Pancreas (tissue), 10 donors: ENCODE measurements around the gene IZUMO1R. TPM values are rescaled to one million over a fixed set of nuclear protein-coding genes. Genes with fewer than 3 reads are reported as not detected.

ENCODE experiments used
- ATAC-seq, 4 donors: fragments of 200-7000 bp; cut with Tn5 transposase; one replicate each; pipeline versions ENCODE4 v1.8.0 to v1.9.1; 2020; ENCODE audit warnings: mild to moderate bottlenecking in 4 of 4, moderate library complexity in 4 of 4
- DNase-seq, 6 donors: peaks; one replicate each; pipeline ENCODE4 v3.0.0-alpha.2; 2020
- FAIRE-seq: peaks from 2 replicates; lab custom pipeline; 2012; peaks lifted over from hg19 to GRCh38; lab: Jason Lieb, UNC
- H3K27ac ChIP-seq, 4 donors: fragments of 200-600 bp; sonication (generic); 1 replicate in 3 of 4; 2 replicates in 1 of 4; pipeline versions ENCODE4 v1.5.0 to v1.8.0; 2020
- H3K27me3 ChIP-seq, 4 donors: fragments of 200-600 bp; one replicate each; pipeline ENCODE4 v1.8.0; 2021
- H3K36me3 ChIP-seq, 3 donors: fragments of 200-600 bp; sonication (generic) in 1 of 3; one replicate each; pipeline versions ENCODE4 v1.5.0 to v1.8.0; 2020 to 2021
- H3K4me1 ChIP-seq, 3 donors: fragments of 200-600 bp; one replicate each; pipeline ENCODE4 v1.8.0; 2021
- H3K4me3 ChIP-seq, 4 donors: fragments of 200-600 bp; sonication (generic) in 2 of 4; one replicate each; pipeline versions ENCODE4 v1.5.0 to v1.8.0; 2020 to 2021
- H3K9me3 ChIP-seq, 4 donors: fragments of 200-600 bp; one replicate each; pipeline ENCODE4 v1.8.0; 2021
- WGBS, 2 donors: extraction: QIAGEN DNeasy Blood & Tissue Kit; methylation state at CpG; one replicate each; pipeline ENCODE4 v1.1.7; 2013; 5-methylcytosine and 5-hydroxymethylcytosine counted together
- intact Hi-C, 3 donors: fragments of 100-400 bp; cut with DNase I; formaldehyde crosslinking; loops; one replicate each; pipeline versions ENCODE4 v1.11.1 to v1.14.2; 2022
- polyA plus RNA-seq, 2 donors: library from polyadenylated mRNA; stranded (reverse); fragments of 200-250 nt; gene quantifications; one replicate each; pipeline ENCODE4 v1.2.3, GENCODE V29; 2013
- total RNA-seq, 6 donors: library from RNA; stranded (reverse); fragmentation: NEBNext Ultra II Directional in 4 of 6; extraction: Animal tissue kit (Norgen Biotek cat#: 25700) in 4 of 6; gene quantifications; one replicate each; pipeline versions ENCODE4 v1.2.1 to v1.2.4, GENCODE V29; 2021 to 2023
- TF ChIP-seq, protein P1 (sequence below), 4 donors: fragments of 200-600 bp; sonication (generic) in 3 of 4; IDR thresholded peaks; one replicate each; pipeline versions ENCODE4 v1.5.0 to v1.8.0; 2021; ENCODE audit warnings: antibody characterized with exemption in 4 of 4
- donor health status: healthy with polysubstance abuse.
- donor health status: DM: no; HTN: no; CAD: no; lungs with moderate emphysema.
- donor health status: DM: no; HTN: no; CAD: no.
- donor health status: control.
- donor health status: control.
- donor health status: Bipolar disorder and iron deficiency.
- donor health status: DM: yes; HTN: yes; CAD: no.
- donor health status: DM: no; HTN: no; CAD: no.
- donor health status: DM: no; HTN: no; CAD: no.
- donor health status: DM: yes; HTN: yes; CAD: no.

Gene IZUMO1R
- total and polyA plus RNA-seq, 8 donors, result not detected

DNA sequence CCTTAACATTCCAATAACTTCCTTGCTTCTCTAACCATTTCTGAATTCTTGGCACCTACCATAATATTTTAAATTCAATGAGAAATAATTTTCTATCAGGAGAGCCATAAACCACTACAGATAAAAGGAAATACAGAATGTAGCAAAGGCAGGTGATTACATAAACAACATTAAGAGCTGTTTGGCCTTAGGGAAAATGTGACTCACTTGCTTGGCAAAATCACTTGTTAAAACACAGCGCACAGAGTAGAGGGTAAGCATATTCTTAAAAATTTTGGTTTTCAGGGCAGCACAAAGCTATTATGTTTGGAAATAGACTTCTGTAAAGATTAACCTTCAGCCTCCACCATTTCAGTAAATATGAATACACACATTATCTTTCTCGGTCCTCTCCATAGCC is 26.4 kb downstream of the IZUMO1R start:
- ATAC-seq (no peak), DNase-seq (no peak), FAIRE-seq (no peak)
- WGBS, 2 donors, result 86 to 89% methylated on average over 2 of the region's 2 CpGs
- TF ChIP-seq, protein P1, sequence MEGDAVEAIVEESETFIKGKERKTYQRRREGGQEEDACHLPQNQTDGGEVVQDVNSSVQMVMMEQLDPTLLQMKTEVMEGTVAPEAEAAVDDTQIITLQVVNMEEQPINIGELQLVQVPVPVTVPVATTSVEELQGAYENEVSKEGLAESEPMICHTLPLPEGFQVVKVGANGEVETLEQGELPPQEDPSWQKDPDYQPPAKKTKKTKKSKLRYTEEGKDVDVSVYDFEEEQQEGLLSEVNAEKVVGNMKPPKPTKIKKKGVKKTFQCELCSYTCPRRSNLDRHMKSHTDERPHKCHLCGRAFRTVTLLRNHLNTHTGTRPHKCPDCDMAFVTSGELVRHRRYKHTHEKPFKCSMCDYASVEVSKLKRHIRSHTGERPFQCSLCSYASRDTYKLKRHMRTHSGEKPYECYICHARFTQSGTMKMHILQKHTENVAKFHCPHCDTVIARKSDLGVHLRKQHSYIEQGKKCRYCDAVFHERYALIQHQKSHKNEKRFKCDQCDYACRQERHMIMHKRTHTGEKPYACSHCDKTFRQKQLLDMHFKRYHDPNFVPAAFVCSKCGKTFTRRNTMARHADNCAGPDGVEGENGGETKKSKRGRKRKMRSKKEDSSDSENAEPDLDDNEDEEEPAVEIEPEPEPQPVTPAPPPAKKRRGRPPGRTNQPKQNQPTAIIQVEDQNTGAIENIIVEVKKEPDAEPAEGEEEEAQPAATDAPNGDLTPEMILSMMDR (IDR thresholded peaks at IDR 0.05), result no peak
- no peaks in the 10 kb centered on the region for H3K4me1 ChIP-seq
- H3K9me3 ChIP-seq, result no peaks in the 10 kb centered on the region
- no peak overlapping the region for H3K27ac ChIP-seq
- no peaks in the 10 kb centered on the region for H3K27me3 ChIP-seq
- H3K36me3 ChIP-seq, result no peaks in the 10 kb centered on the region
- intact Hi-C loops, result no loop called here
- no peak overlapping the region for H3K4me3 ChIP-seq

- DNase-seq (no peak), FAIRE-seq (no peak), ATAC-seq (no peak)
- no peaks in the 10 kb centered on the region for H3K4me1 ChIP-seq
- intact Hi-C loops, result no loop called here
- H3K36me3 ChIP-seq, result no peaks in the 10 kb centered on the region
- peaks cover 0 to 4% (median 0%) of the 10 kb centered on the region in 4 donors for H3K27me3 ChIP-seq
- H3K27ac ChIP-seq, result no peak overlapping the region
- H3K9me3 ChIP-seq, result no peaks in the 10 kb centered on the region
- TF ChIP-seq, protein P1 (IDR thresholded peaks at IDR 0.05), result no peak
- no peak overlapping the region for H3K4me3 ChIP-seq
Observed at GRCh38 chr11:94332814-94333213, 28.4 kb downstream of the IZUMO1R start.

DNA sequence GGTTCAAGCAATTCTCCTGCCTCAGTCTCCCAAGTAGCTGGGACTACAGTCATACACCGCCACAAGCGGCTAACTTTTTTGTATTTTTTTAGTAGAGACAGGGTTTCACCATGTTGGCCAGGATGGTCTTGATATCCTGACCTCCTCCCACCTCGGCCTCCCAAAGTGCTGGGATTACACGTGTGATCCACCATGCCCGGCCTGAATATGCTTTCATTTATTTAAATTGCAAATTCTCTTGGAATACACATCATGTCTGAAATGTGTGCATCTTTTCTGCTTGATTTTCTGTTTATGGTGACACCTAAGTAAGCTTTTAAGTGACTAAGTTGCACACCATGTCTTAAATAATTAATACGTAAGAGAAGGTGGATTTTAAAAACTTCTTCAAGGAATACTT is 31.7 kb downstream of the IZUMO1R start:
- FAIRE-seq, result no peak
- intact Hi-C loops, result no loop called here

GRCh38 chr11:94338651-94339050 is 34.3 kb downstream of the IZUMO1R start:
- DNase-seq (no peak), FAIRE-seq (no peak), ATAC-seq (no peak)
- no peaks in the 10 kb centered on the region for H3K4me1 ChIP-seq
- H3K36me3 ChIP-seq, result no peaks in the 10 kb centered on the region
- H3K9me3 ChIP-seq, result no peaks in the 10 kb centered on the region
- intact Hi-C loops, result no loop called here
- H3K27ac ChIP-seq, result no peak overlapping the region
- TF ChIP-seq, protein P1 (IDR thresholded peaks at IDR 0.05), result no peak
- no peak overlapping the region for H3K4me3 ChIP-seq
- H3K27me3 ChIP-seq, result peaks cover 0 to 4% (median 0%) of the 10 kb centered on the region in 4 donors
- WGBS, 2 donors, result 55 to 76% methylated on average over 3 of the region's 3 CpGs

More for the DNA sequence above, 31.7 kb downstream of the IZUMO1R start:
- Histone ChIP-seq H3K27me3 (peaks cover 0 to 4% (median 0%) of the 10 kb centered on the region in 4 donors), H3K27ac (no peak overlapping the region), H3K4me1 (no peaks in the 10 kb centered on the region), H3K9me3 (no peaks in the 10 kb centered on the region), H3K36me3 (no peaks in the 10 kb centered on the region), H3K4me3 (no peak overlapping the region)
- TF ChIP-seq, protein P1 (IDR thresholded peaks at IDR 0.05), result no peak
- DNase-seq, result no peak
- WGBS, 2 donors, result 78 to 87% methylated on average over 6 of the region's 6 CpGs
- ATAC-seq, result no peak

DNA sequence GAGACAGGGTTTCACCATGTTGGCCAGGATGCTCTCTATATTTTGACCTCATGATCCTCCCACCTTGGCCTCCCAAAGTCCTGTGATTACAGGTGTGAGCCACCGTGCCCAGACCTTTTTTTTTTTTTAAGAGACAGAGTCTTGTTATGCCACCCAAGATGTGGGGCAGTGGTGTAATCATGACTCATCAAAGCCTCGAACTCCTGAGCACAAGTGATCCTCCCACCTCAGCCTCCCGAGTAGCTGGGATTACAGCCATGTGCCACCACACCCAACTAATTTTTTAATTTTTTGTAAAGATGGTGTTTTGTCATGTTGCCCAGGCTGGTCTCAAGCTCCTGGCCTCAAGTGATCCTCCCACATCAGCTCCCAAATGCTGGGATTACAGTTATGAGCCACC is 37.9 kb downstream of the IZUMO1R start:
- DNase-seq (no peak), ATAC-seq (no peak), FAIRE-seq (no peak)
- H3K27ac ChIP-seq, result no peak overlapping the region
- intact Hi-C loops, result no loop called here
- H3K27me3 ChIP-seq, result no peaks in the 10 kb centered on the region
- 62 to 68% methylated on average over 3 of the region's 3 CpGs for WGBS, 2 donors
- no peak overlapping the region for H3K4me3 ChIP-seq
- TF ChIP-seq, protein P1 (IDR thresholded peaks at IDR 0.05), result no peak
- no peaks in the 10 kb centered on the region for H3K4me1 ChIP-seq
- no peaks in the 10 kb centered on the region for H3K9me3 ChIP-seq
- no peaks in the 10 kb centered on the region for H3K36me3 ChIP-seq
